K562 (cell line): Measurements from ENCODE around the gene RSPH6A. TPM values are rescaled to one million over a fixed set of nuclear protein-coding genes. Genes with fewer than 3 reads are reported as not detected.

Experiments used
- ATAC-seq: fragments of 200-7000 bp; cut with Tn5 transposase; 3 replicates; pipeline ENCODE4 v1.9.1; 2020; ENCODE audit warnings: moderate library complexity
- BruUV-seq: library from RNA; stranded (reverse); fragments of 400-500 nt; replicated peaks from 2 replicates; lab custom pipeline; 2021; lab: Mats Ljungman, UMichigan
- CTCF ChIA-PET: fragments of 300-600 bp; formaldehyde crosslinking; extraction: SDS; loops from one replicate; lab custom pipeline; 2021; ENCODE audit warnings: low intra/inter-chr PET ratio; lab: Yijun Ruan, JAX
- POLR2A ChIA-PET: fragments of 300-600, 350-650 bp; sonication (Branson Sonifier 250); formaldehyde crosslinking; extraction: SDS; loops from one replicate; lab custom pipeline; 2021; ENCODE audit warnings: antibody characterized with exemption, inconsistent platforms; lab: Yijun Ruan, JAX
- DNase-seq, 4 experiments: peaks; one replicate each; pipeline versions ENCODE4 v3.0.0 to v3.0.0-alpha.2; 2011 to 2018; ENCODE audit warnings: low spot score in 3 of 4, mixed read lengths in 3 of 4; ENCODE audit errors: extremely low read depth in 1 of 4
- FAIRE-seq: peaks from 2 replicates; lab custom pipeline; 2011; peaks lifted over from hg19 to GRCh38; lab: Jason Lieb, UNC
- H2AFZ ChIP-seq: 2 replicates; pipeline ENCODE4 v1.6.0; 2011; ENCODE audit warnings: low read depth, low read length, control low read depth, inconsistent platforms
- H3K27ac ChIP-seq: fragments of 200-600 bp; 3 replicates; pipeline ENCODE4 v1.8.0; 2011; ENCODE audit warnings: low read depth, mild to moderate bottlenecking, control low read depth, inconsistent platforms, low read length, moderate library complexity, mixed read lengths; ENCODE audit errors: extremely low read depth
- H3K27me3 ChIP-seq, 2 experiments: fragments of 300-600 bp in 1 of 2; 2 replicates in 1 of 2; 3 replicates in 1 of 2; pipeline versions ENCODE4 v1.6.0 to v1.8.0; 2011; ENCODE audit warnings: inconsistent platforms in 2 of 2, low read length in 2 of 2, mild to moderate bottlenecking in 1 of 2, mixed read lengths in 1 of 2, moderate library complexity in 1 of 2; ENCODE audit not compliant: control insufficient read depth in 2 of 2, insufficient read depth in 2 of 2
- H3K36me3 ChIP-seq: fragments of 300-600 bp; 3 replicates; pipeline ENCODE4 v1.8.0; 2011; ENCODE audit warnings: mild to moderate bottlenecking, low read length, inconsistent platforms; ENCODE audit not compliant: control insufficient read depth, insufficient read depth
- H3K4me1 ChIP-seq, 2 experiments: fragments of 200-600 bp in 1 of 2; replicated peaks in 1 of 2; 2 replicates in 1 of 2; 3 replicates in 1 of 2; pipeline versions ENCODE4 v1.5.1 to v1.8.0; 2011; ENCODE audit warnings: inconsistent platforms in 2 of 2, low read length in 2 of 2, mild to moderate bottlenecking in 1 of 2, mixed read lengths in 1 of 2, moderate library complexity in 1 of 2; ENCODE audit not compliant: control insufficient read depth in 2 of 2, insufficient read depth in 2 of 2
- H3K4me2 ChIP-seq: 2 replicates; pipeline ENCODE4 v1.6.1; 2011; ENCODE audit warnings: low read length, control low read depth, inconsistent platforms, mixed read lengths; ENCODE audit not compliant: insufficient read depth
- H3K4me3 ChIP-seq: fragments of 200-600 bp; sonication (generic), shearing (Covaris generic); 2 replicates; pipeline ENCODE4 v1.5.1; 2016; ENCODE audit warnings: control low read depth, inconsistent platforms
- H3K79me2 ChIP-seq: fragments of 200-600 bp; 3 replicates; pipeline ENCODE4 v1.8.0; 2011; ENCODE audit warnings: low read length, inconsistent platforms; ENCODE audit not compliant: control insufficient read depth, insufficient read depth
- H3K9ac ChIP-seq, 2 experiments: 2 replicates each; pipeline versions ENCODE4 v1.6.0 to v1.6.1; 2011; ENCODE audit warnings: low read depth in 2 of 2, low read length in 2 of 2, control low read depth in 1 of 2, inconsistent platforms in 1 of 2, mild to moderate bottlenecking in 1 of 2, mixed read lengths in 1 of 2; ENCODE audit not compliant: insufficient read depth in 1 of 2
- H3K9me1 ChIP-seq: one replicate; pipeline ENCODE4 v1.6.0; 2011; ENCODE audit warnings: inconsistent platforms, mild to moderate bottlenecking, low read length, moderate library complexity; ENCODE audit not compliant: control insufficient read depth, insufficient read depth
- H3K9me3 ChIP-seq: replicated peaks from 2 replicates; pipeline ENCODE4 v1.5.1; 2011; ENCODE audit warnings: low read depth, low read length, inconsistent platforms; ENCODE audit not compliant: control insufficient read depth, insufficient read depth
- H4K20me1 ChIP-seq: replicated peaks from 2 replicates; pipeline ENCODE4 v1.6.1; 2011; ENCODE audit warnings: low read length, inconsistent platforms, mixed read lengths; ENCODE audit not compliant: control insufficient read depth, insufficient read depth
- FIP1L1 ChIP-seq: fragments of 200-400 bp; formaldehyde crosslinking; IDR thresholded peaks from 2 replicates; pipeline ENCODE4 v1.6.1; 2018; ENCODE audit warnings: mild to moderate bottlenecking, low read depth, low read length; ENCODE audit not compliant: poor library complexity, severe bottlenecking
- GABPA ChIP-seq: fragments of 200-800 bp; sonication (Bioruptor generic); conservative IDR thresholded peaks from 2 replicates; pipeline ENCODE4 v1.6.1; 2016; ENCODE audit warnings: low read depth, missing genetic modification characterization, missing compliant biosample characterization
- GATAD2A ChIP-seq: fragments of 450-650 bp; IDR thresholded peaks from 2 replicates; pipeline ENCODE4 v1.6.1; 2017
- HNRNPL ChIP-seq: fragments of 200-400 bp; formaldehyde crosslinking; IDR thresholded peaks from 2 replicates; pipeline ENCODE4 v1.6.1; 2017; ENCODE audit warnings: low read depth, mild to moderate bottlenecking, low read length
- MAFF ChIP-seq: IDR thresholded peaks from 2 replicates; pipeline ENCODE4 v1.6.1; 2012; ENCODE audit warnings: low read length, improper control_type of control experiment
- MXD1 ChIP-seq: fragments of 250-450 bp; sonication (Bioruptor Pico); IDR thresholded peaks from 2 replicates; pipeline ENCODE4 v1.8.0; 2021; ENCODE audit warnings: borderline replicate concordance, mild to moderate bottlenecking, moderate library complexity; ENCODE audit not compliant: poor library complexity, severe bottlenecking
- NFIC ChIP-seq: fragments of 450-650 bp; IDR thresholded peaks from 2 replicates; pipeline ENCODE4 v1.6.1; 2017; ENCODE audit warnings: mild to moderate bottlenecking, inconsistent platforms
- NR2F6 ChIP-seq: fragments of 450-650 bp; formaldehyde crosslinking; IDR thresholded peaks from 2 replicates; pipeline ENCODE4 v1.4.0; 2020; ENCODE audit warnings: mild to moderate bottlenecking
- POLR2G ChIP-seq: fragments of 200-400 bp; formaldehyde crosslinking; IDR thresholded peaks from 2 replicates; pipeline ENCODE4 v1.6.1; 2017; ENCODE audit warnings: low read depth, mild to moderate bottlenecking, antibody characterized with exemption, low read length, moderate library complexity
- RBM22 ChIP-seq: fragments of 200-400 bp; formaldehyde crosslinking; IDR thresholded peaks from 2 replicates; pipeline ENCODE4 v1.6.1; 2018; ENCODE audit warnings: low read length, low read depth; ENCODE audit not compliant: poor library complexity, severe bottlenecking
- SIRT6 ChIP-seq: IDR thresholded peaks from one replicate; pipeline ENCODE4 v1.6.1; 2012; ENCODE audit warnings: low read depth, mild to moderate bottlenecking, control low read depth, inconsistent platforms, low read length, moderate library complexity
- SRSF1 ChIP-seq: fragments of 200-400 bp; formaldehyde crosslinking; IDR thresholded peaks from 2 replicates; pipeline ENCODE4 v1.6.1; 2017; ENCODE audit warnings: mild to moderate bottlenecking, low read depth, low read length, moderate library complexity
- TAF15 ChIP-seq: fragments of 200-400 bp; formaldehyde crosslinking; IDR thresholded peaks from 2 replicates; pipeline ENCODE4 v1.6.1; 2017; ENCODE audit warnings: mild to moderate bottlenecking, low read depth, low read length, moderate library complexity
- TCF15 ChIP-seq: fragments of 250-450 bp; sonication (Bioruptor Pico); IDR thresholded peaks from 2 replicates; pipeline ENCODE4 v1.8.0; 2022; ENCODE audit warnings: moderate library complexity, mild to moderate bottlenecking, inconsistent platforms
- ZNF561 ChIP-seq: fragments of 450-650 bp; formaldehyde crosslinking; conservative IDR thresholded peaks from 2 replicates; pipeline ENCODE4 v1.4.0; 2020; ENCODE audit warnings: mild to moderate bottlenecking, moderate library complexity
- ZNF79 ChIP-seq: fragments of 250-450 bp; sonication (Bioruptor Pico); IDR thresholded peaks from 2 replicates; pipeline ENCODE4 v1.4.0; 2020; ENCODE audit warnings: low read depth, mild to moderate bottlenecking, moderate library complexity
- WGBS: fragments of 100-300 bp; shearing (Covaris generic); methylation state at CpG from one replicate; pipeline ENCODE4 v1.1.6; 2016; ENCODE audit warnings: low coverage, mixed read lengths; ENCODE audit not compliant: insufficient coverage; ENCODE audit errors: missing lambda C conversion rate; 5-methylcytosine and 5-hydroxymethylcytosine counted together
- in situ Hi-C: fragments of 300-500 bp; cut with MboI; formaldehyde crosslinking; loops from 4 replicates; pipeline ENCODE4 v1.15.0; 2018; ENCODE audit warnings: inconsistent platforms, mixed read lengths
- intact Hi-C: fragments of 100-400 bp; cut with micrococcal nuclease; formaldehyde crosslinking; loops from 2 replicates; pipeline ENCODE4 v1.14.2; 2022
- polyA plus RNA-seq, 8 experiments: library from polyadenylated mRNA; depleted of rRNA in 4 of 8; stranded (reverse) in 5 of 8; unstranded in 3 of 8; fragments of >200 nt; fragmentation: Nextera tagmentation in 2 of 8; fragmentation: Illumina TruSeq in 1 of 8; extraction: Ambion mirVana in 2 of 8; extraction: Trizol in 1 of 8; gene quantifications; 2 replicates each; pipeline versions ENCODE4 v1.2.1 to v1.2.3, GENCODE V29; 2011 to 2014; ENCODE audit warnings: inconsistent platforms in 1 of 8, missing spikeins in 1 of 8
- total RNA-seq, 7 experiments: library from RNA; depleted of rRNA in 6 of 7; stranded (reverse); fragments of >200 nt in 6 of 7; fragmentation: Illumina TruSeq in 2 of 7; extraction: Trizol in 2 of 7; gene quantifications; 2 replicates each; pipeline versions ENCODE4 v1.2.1 to v1.2.3, GENCODE V29; 2011 to 2021; ENCODE audit warnings: low replicate concordance in 1 of 7
- TF ChIP-seq, protein P1 (sequence below): sonication (generic); formaldehyde crosslinking; IDR thresholded peaks from 2 replicates; pipeline ENCODE4 v1.8.0; 2022; ENCODE audit warnings: mild to moderate bottlenecking, missing genetic modification reagents
- TF ChIP-seq, protein P2 (sequence below): sonication (generic); formaldehyde crosslinking; IDR thresholded peaks from 2 replicates; pipeline ENCODE4 v1.8.1; 2023; ENCODE audit warnings: mild to moderate bottlenecking, missing genetic modification reagents

RSPH6A gene
- total and polyA plus RNA-seq, 9 of the 15 experiments (the other 6 are each of a cell fraction or from before 2014, with no cell fraction given), result 0.03 to 0.15 (median 0.07) TPM; not detected in 5

GRCh38 chr19:45785781-45786532, 29.2 kb downstream of the RSPH6A start:
- intact Hi-C loops (no loop called here), in situ Hi-C loops (no loop called here)
- BruUV-seq, result no TSS peak
- Histone ChIP-seq H4K20me1 (no peaks in the 10 kb centered on the region), H3K9me3 (no peaks in the 10 kb centered on the region), H3K79me2 (peaks cover 3% of the 10 kb centered on the region; the same call in 1 of the 3 replicates), H3K27ac (no peak overlapping the region), H3K4me3 (no peak overlapping the region), H2AFZ (no peak overlapping the region), H3K4me1 (peaks cover 4 to 42% of the 10 kb centered on the region in 2 experiments; a peak in 3 of 5 replicates), H3K9me1 (peaks cover 4% of the 10 kb centered on the region), H3K36me3 (peaks cover 54% of the 10 kb centered on the region; the same call in 2 of the 3 replicates), H3K4me2 (no peak overlapping the region), H3K9ac (no peak overlapping the region; a peak in 1 of 4 replicates), H3K27me3 (no peaks in the 10 kb centered on the region)
- FAIRE-seq (no peak), DNase-seq (no peak), ATAC-seq (no peak)
- CTCF ChIA-PET, result no interaction called here
- WGBS, result 88% methylated on average over 8 of the region's 57 CpGs
- POLR2A ChIA-PET, result interaction anchor here (1.3 to 7.7 kb wide), 3 partner anchors 12 to 34 kb away, joined by 3 to 70 read pairs (median 4); partner anchors contain the start of gene SIX5
- TF ChIP-seq ZNF79 (no peak), RBM22 (peak; percentile 13), MAFF (no peak), FIP1L1 (peak; percentile 25), ZNF561 (no peak), NFIC (0 out of 2 replicates have a peak, but pooled peaks have one; percentile 17), TCF15 (no peak), GABPA (tag) (no peak), POLR2G (peak; percentile 46; the same call in 1 of the 2 replicates), TAF15 (no peak), SRSF1 (no peak), MXD1 (CRISPR knock-in tag) (no peak), SIRT6 (no peak), HNRNPL (peak; percentile 91), GATAD2A (no peak), NR2F6 (CRISPR knock-in tag) (no peak)
- TF ChIP-seq, protein P1, sequence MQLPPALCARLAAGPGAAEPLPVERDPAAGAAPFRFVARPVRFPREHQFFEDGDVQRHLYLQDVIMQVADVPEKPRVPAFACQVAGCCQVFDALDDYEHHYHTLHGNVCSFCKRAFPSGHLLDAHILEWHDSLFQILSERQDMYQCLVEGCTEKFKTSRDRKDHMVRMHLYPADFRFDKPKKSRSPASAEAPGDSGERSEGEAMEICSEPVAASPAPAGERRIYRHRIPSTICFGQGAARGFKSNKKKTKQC (CRISPR knock-in tag), result no peak
- TF ChIP-seq, protein P2, sequence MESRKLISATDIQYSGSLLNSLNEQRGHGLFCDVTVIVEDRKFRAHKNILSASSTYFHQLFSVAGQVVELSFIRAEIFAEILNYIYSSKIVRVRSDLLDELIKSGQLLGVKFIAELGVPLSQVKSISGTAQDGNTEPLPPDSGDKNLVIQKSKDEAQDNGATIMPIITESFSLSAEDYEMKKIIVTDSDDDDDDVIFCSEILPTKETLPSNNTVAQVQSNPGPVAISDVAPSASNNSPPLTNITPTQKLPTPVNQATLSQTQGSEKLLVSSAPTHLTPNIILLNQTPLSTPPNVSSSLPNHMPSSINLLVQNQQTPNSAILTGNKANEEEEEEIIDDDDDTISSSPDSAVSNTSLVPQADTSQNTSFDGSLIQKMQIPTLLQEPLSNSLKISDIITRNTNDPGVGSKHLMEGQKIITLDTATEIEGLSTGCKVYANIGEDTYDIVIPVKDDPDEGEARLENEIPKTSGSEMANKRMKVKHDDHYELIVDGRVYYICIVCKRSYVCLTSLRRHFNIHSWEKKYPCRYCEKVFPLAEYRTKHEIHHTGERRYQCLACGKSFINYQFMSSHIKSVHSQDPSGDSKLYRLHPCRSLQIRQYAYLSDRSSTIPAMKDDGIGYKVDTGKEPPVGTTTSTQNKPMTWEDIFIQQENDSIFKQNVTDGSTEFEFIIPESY (CRISPR knock-in tag), result peak; percentile 73
